ENCODE measurements around the gene NOS1AP.

DNA sequence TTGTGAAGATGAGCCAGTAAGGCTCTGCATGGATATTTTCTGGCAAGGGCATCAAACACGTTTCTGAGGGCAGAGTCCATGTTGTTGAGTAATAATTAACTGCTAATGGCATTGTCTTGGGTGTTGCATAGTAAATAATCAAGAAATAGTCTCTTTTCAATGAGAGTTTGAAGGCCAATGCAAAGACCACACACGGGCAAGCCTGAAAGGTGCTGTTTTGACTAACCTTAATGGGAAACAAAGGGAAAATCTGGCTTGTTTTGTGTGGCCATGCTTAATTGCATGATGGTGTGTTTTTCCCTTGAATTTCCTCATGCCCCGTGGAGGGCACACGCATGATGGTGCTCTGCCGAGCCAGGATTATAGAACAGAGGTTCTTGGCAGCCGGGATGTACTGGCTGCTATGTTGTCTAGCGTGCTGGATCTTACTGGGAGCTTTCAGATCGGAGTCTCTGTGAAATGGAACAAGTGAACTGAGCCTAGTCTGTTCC, 127.6 kb downstream of the NOS1AP start:
- TF ChIP-seq YY1 (IDR thresholded peaks at IDR 0.05; ENCODE audit: insufficient read depth, insufficient read length), result no peak
- TF ChIP-seq ZNF274 (IDR thresholded peaks at IDR 0.05; ENCODE audit: low read depth, low read length), result no peak
